SHP77 treated with DMSO at 0.1 percent for 48 hours (cell line): ENCODE measurements around the gene NDUFB4.
"Not testable (repeated sequence)": the region's sequence is repeated elsewhere in the genome, so short reads cannot be mapped to it uniquely, and the experiment has no call there.

Experiments used
- DNase-seq: peaks from one replicate; lab custom pipeline; 2025; lab: John Stamatoyannopoulos, UW

The NDUFB4 gene

DNA sequence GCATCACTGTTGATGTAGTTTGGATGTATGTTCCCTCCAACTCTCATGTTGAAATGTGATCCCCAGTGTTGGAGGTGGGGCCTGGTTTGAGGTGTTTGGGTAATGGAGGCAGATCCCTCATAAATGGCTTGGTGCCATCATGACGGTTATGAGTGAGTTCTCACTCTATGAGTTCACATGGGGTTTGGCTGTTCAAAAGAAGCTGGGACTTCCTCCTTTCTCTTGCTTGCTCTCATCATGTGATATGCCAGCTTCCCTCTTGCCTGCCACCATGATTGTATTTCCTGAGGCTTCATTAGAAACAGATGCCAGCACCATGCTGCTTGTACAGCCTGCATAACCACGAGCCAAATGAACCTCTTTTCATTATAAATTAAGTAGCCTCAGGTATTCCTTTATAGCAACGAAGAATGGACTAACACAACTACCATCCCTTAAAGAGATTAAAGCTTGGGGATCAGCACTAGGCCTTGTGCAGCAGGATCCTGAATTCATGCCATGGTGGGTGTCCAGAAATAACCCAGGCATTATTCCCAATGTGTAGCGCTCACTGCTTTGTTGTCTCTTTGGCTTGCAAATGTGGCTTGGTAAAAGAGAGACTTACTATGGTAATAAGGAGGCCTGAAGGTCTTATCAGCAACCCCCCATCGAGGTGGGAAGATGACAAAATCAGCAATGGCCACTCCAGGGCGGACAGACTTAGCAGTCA is 41.9 kb downstream of the NDUFB4 start:
- DNase-seq = no peak

DNA sequence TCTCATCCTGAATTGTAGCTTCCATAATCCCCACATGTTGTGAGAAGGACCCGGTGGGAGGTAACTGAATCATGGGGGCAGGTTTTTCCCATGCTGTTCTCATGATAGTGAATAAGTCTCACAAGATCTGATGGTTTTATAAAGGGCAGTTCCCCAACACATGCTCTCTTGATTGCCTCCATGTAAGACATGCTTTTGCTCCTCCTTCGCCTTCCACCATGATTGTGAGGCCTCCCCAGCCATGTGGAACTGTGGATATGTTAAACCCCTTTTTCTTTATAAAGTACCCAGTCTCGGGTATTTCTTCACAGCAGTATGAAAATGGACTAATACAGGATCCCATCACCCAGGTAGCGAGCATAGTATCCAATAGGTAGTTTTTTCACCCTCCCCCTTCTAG is 42.7 kb downstream of the NDUFB4 start:
- not testable (repeated sequence) for DNase-seq

DNA sequence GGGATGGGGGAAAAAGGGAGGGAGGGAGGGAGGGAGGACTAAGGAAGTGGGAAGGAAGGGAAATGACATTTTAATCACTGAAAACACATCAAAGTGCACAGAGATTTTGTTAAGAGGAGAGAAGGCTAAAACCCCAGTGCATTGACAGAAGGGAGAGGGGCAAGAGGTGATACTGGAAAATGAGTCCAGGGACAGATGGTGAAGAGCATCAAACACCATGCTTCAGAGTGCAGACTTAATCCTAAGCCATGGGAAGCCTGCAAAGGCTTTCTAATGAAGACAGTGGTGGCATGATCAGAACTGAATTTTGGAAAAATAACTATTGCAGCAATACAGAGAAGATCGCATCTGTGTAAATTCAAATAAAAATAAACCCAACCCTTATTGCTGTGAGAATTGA is 44.1 kb downstream of the NDUFB4 start:
- DNase-seq = no peak

DNA sequence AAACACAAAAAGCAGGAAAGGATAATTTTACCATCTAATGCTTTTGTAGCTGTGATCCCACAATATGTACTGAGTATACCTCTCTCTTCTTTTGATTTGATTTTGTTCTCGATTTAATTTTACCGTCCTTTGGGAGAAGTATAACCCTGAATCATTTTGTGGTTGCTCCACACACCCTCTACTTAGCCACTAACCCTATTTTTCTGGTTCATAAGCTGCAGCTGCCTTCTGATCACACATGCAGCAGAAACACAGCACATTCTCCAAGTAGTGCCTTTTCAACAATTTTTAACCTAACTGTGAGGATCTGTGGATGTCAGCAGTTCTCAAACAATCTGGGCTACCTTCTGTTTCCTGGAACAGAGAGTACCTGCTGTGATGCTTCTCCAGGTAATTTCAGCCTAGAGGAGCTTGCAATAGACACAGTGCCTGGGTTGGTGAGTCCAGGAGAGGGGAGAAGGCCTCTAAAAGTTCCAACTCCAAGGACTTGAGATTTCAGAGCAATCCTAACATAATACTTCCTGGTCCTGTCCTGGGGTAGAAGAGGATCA is 45.6 kb downstream of the NDUFB4 start:
- DNase-seq = no peak

GRCh38 chr3:120642368-120642948 is 46.3 kb downstream of the NDUFB4 start:
- no peak for DNase-seq

DNA sequence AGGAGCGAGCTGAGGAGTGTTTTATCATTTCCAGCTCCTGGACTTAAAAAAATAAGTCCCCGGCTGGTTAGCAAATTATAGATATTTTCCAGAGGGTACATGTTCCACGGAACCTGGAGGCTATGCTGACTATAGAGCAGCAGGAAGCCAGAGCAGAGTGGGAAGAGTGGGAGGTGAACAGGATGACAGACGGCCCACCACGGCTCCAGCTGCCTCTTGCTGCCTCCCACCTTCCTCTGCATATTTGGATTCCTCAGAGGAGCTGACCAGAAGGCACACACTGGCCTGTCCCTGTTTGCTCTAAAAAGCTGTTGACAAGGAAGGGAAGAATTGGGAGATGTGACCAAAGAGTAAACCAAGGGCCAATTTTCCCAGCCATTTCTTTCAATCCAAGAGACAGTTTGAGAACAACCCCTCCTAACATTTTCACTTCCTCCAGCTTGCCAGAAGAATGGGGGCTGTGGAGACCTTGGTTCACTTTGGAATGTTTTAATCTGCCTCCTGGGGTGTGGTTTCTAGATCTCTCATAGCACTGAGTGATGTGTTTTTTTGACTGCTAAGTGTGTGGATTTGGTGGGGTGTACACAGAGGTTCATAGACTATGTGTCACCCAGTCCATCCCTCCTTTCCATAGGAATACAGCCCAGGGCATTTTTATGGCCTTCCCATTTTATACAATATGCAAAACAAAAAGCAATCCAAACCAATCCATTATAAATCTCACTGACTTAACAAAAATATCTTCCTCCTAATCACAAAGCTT is 49.1 kb downstream of the NDUFB4 start:
- no peak for DNase-seq

GRCh38 chr3:120646771-120647432 is 50.8 kb downstream of the NDUFB4 start:
- no peak for DNase-seq

DNA sequence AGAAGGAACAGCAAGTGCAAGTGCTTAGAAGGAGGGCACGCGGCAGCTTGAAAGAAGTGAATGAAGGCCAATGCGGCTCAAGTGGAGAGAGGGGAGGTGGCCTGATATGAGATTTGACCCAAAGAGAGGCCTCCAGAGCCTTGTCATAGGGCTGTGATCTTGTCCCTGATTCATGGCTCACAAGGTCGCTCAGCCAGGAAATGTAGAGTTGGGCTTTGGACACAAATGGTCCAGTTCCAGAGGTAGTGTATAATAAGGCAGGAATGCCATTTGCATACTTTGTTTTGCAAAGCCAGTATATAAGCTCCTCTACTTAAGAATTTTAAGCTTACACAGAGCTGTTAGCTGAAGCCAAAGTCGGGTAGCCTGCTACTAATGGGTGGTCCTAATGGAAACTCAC is 52.2 kb downstream of the NDUFB4 start:
- DNase-seq = no peak

GRCh38 chr3:120649830-120650233 is 53.7 kb downstream of the NDUFB4 start:
- no peak for DNase-seq

DNA sequence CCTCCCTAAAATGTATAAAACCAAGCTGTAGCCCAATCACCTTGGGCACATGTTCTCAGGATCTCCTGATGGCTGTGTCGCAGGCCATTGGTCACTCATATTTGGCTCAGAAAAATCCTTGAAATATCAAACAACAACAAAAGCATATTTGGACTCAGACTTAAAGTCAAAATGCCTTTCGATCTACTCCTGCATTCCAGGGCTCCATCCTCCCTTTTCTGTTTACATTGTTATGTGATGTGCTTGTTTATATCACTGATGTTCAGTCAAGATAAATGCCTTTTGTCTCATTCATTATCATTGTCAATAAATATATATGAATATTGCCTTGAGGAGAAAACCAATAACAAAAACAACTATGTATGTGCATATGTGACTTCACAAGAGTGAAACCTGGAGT is 54.2 kb downstream of the NDUFB4 start:
- no peak for DNase-seq
